WI38 (cell line): ENCODE data around the gene HIBADH.
"Not testable (repeated sequence)": the region's sequence is repeated elsewhere in the genome, so short reads cannot be mapped to it uniquely, and the experiment has no call there.

ENCODE experiments used
- H3K4me3 ChIP-seq: 2 replicates; pipeline ENCODE4 v1.5.1; 2011; ENCODE audit warnings: low read depth, mild to moderate bottlenecking, control low read depth, low read length
- TF ChIP-seq, protein P1 (sequence below): IDR thresholded peaks from 2 replicates; pipeline ENCODE4 v1.5.1; 2012; ENCODE audit warnings: low read depth, mild to moderate bottlenecking, control low read depth, low read length

Gene HIBADH

DNA sequence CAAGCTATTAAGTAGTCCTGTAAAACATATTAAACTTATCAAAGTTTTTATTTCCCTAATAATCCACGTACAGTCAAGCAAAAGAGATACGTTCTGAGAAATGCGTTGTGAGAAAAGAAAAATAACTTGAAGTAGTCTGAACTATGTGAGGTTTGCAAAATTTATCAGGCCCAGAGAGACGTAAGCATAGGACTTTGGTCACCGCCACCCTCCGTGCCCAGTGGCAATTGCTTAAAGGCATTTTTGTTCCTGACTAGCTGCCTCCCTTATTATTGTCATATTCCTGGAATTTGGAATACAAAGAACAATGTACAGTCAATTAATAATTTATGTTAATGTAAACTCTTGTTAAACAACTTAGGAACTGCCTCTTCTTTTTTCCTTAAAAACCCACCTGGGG lies 22.8 kb downstream of the HIBADH start:
- no peak overlapping the region for H3K4me3 ChIP-seq
- TF ChIP-seq, protein P1, sequence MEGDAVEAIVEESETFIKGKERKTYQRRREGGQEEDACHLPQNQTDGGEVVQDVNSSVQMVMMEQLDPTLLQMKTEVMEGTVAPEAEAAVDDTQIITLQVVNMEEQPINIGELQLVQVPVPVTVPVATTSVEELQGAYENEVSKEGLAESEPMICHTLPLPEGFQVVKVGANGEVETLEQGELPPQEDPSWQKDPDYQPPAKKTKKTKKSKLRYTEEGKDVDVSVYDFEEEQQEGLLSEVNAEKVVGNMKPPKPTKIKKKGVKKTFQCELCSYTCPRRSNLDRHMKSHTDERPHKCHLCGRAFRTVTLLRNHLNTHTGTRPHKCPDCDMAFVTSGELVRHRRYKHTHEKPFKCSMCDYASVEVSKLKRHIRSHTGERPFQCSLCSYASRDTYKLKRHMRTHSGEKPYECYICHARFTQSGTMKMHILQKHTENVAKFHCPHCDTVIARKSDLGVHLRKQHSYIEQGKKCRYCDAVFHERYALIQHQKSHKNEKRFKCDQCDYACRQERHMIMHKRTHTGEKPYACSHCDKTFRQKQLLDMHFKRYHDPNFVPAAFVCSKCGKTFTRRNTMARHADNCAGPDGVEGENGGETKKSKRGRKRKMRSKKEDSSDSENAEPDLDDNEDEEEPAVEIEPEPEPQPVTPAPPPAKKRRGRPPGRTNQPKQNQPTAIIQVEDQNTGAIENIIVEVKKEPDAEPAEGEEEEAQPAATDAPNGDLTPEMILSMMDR: no peak

DNA sequence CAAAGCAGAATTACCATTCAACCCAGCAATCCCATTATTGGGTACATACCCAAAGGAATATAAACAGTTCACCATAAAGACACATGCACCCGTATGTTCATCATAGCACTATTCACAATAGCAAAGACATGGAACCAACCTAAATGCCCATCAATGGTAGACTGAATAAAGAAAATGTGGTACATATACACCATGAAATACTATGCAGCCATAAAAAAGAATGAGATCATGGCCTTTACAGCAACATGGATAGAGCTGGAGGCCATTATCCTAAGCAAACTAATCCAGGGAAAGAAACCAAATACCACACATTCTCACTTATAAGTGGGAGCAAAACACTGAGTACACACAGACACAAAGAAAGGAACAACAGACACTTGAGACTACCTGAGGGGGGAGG lies 23.6 kb downstream of the HIBADH start:
- H3K4me3 ChIP-seq: not testable (repeated sequence)

DNA sequence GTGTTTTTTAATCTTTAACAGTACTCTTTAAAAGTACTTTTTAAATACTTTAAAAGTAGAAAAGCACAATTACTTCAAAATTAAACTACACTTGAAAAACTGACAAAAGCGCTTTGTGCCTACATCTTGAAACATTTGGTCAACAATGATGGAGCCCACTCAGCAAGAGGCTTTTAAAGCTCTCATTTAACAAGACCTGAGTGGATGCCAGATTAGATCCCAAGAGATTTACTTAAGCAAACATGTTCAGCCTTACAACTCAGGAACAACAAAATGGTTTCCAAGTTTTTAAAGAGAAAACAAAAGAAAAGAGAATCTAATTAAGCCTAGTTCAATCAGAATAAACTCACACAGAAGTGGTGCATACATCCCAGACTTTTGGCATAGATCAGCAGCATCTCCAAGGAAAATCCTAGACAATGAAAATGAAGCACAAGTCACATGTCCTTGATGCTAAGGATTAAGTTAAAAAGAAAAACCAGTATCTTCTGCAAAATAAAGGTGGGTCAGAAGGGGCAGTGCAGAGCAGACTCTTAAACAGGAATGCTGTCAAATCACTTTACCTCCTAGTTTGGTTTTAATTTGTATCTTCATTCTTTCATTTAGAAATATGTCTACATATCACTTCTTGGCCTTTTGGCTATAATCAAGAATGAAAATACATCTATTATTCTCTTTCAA lies 26.2 kb downstream of the HIBADH start:
- TF ChIP-seq, protein P1: no peak
- no peak overlapping the region for H3K4me3 ChIP-seq

DNA sequence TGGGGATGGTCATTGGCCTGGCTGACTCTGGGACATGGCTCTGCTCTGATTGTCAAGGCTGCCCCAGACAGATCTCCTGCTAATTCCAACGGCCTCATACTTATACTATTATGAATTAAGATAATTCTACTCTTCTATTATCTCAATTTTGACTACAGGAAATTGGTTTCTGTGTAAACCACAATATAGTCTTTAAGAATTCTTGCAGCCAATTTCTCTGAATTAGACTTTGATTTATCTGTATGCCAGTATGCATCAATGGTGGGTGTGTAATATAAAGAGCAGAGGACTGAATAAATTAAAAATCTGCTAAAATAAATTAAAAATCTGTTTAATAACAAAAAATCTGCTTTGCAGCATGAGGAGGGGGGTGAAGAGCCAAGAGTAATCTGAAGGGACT lies 27.0 kb downstream of the HIBADH start:
- H3K4me3 ChIP-seq: no peak overlapping the region
- TF ChIP-seq, protein P1: no peak

DNA sequence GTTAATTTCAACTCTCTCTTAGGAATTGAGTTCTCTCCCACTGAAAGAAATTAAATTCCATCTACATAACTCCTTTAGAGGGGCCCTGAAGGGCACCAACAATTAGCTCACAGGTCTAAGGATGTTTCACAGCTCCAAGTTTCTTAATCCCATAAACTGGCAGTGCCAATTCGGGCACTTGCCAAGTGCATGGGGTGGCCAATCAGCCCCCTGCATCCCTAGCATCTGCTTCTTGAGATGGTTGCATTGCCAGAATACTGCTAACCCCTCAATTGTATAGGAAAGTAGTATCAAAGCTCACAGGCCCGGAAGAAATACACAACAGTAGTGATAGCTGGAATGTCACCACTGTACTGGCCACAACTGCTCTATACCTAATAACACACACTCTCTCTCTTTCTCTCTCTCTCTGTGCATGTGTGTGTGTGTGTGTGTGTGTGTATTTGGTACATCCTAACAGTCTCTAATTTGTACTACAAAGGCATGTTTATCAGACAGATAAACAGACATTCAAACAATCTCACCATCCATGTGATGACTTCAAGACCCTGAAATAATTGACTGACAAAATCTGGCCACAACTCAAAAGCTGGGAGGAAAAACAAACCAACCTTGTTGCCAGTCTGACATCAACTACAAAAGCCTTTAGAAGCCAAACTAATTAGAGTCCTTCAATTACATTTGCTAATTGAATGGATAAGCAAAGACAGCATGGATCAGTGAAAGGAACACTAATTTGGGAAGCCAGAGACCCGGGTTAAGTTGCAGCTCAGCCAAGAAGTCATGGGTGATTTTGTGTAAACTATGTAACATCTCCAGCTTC lies 27.8 kb downstream of the HIBADH start:
- no peak overlapping the region for H3K4me3 ChIP-seq
- TF ChIP-seq, protein P1: no peak

DNA sequence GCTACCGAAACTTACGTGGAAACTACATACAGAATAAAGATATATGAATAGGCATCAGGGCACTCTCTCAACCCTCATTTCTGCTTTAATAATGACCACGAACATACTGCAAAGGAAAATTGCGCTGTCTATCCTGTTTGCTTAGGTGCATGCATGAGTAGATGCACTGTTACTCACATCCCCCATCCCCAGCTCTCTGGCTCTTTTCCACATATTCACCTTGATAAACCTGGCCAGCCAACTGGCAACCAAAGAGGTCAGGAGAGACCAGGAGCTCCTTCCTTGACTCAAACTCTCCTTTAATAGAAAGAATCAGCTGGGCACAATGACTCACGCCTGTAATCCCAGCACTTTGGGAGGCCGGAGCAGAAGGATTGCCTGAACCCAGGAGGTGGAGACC lies 29.6 kb downstream of the HIBADH start:
- H3K4me3 ChIP-seq: no peak overlapping the region
- TF ChIP-seq, protein P1: no peak

DNA sequence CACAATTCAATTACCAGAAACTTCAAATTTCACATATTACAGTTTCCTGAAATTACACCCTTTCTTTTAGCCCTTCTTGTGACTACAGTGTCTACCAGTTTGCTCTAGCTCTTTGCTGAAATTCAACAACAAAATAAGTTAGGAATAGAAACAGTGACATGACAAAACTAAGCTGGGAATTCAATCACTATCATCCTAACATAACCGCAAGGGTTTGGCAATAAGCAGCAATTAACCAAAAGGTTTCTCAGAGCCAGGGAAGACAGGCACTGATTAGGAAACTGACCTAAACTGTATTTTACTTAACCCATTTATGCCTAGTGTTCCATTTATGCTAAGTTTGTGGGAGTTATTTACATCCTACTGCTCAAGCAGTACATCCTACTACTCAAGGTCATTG lies 31.3 kb downstream of the HIBADH start:
- no peak overlapping the region for H3K4me3 ChIP-seq

More for the DNA sequence above, 31.3 kb downstream of the HIBADH start:
- TF ChIP-seq, protein P1: no peak
